GM23338 (cell line): ENCODE measurements around the gene FRY. TPM values are rescaled to one million over a fixed set of nuclear protein-coding genes. Genes with fewer than 3 reads are reported as not detected.

Source experiments
- ATAC-seq: fragments of 200-7000 bp; cut with Tn5 transposase; 3 replicates; pipeline ENCODE4 v1.9.1; 2020
- DNase-seq: peaks from one replicate; pipeline ENCODE4 v3.0.0-alpha.2; 2015; ENCODE audit warnings: low spot score
- H2AFZ ChIP-seq: fragments of 200-600 bp; sonication (generic); 2 replicates; pipeline ENCODE4 v1.8.0; 2016; ENCODE audit warnings: antibody characterized with exemption, mild to moderate bottlenecking, moderate library complexity
- H3F3A ChIP-seq: fragments of 200-600 bp; sonication (generic); replicated peaks from 2 replicates; pipeline ENCODE4 v1.8.0; 2017; ENCODE audit warnings: antibody characterized with exemption, mixed run types, low read depth
- H3K27ac ChIP-seq: fragments of 200-600 bp; sonication (generic); 2 replicates; pipeline ENCODE4 v1.6.1; 2016; ENCODE audit warnings: low read depth
- H3K27me3 ChIP-seq: fragments of 200-600 bp; sonication (generic); 2 replicates; pipeline ENCODE4 v1.8.0; 2016; ENCODE audit warnings: mild to moderate bottlenecking, mixed run types, moderate library complexity; ENCODE audit not compliant: insufficient read depth
- H3K36me3 ChIP-seq: fragments of 200-600 bp; sonication (generic); 2 replicates; pipeline ENCODE4 v1.8.0; 2016; ENCODE audit warnings: mild to moderate bottlenecking; ENCODE audit not compliant: insufficient read depth
- H3K4me1 ChIP-seq: fragments of 200-600 bp; sonication (generic); 2 replicates; pipeline ENCODE4 v1.8.0; 2016; ENCODE audit warnings: mild to moderate bottlenecking, moderate library complexity; ENCODE audit not compliant: insufficient read depth
- H3K4me2 ChIP-seq: fragments of 200-600 bp; sonication (generic); 2 replicates; pipeline ENCODE4 v1.7.1; 2017; ENCODE audit warnings: mixed run types
- H3K4me3 ChIP-seq: fragments of 200-600 bp; sonication (generic); 2 replicates; pipeline ENCODE4 v1.6.1; 2016; ENCODE audit warnings: mixed run types
- H3K79me2 ChIP-seq: fragments of 200-600 bp; sonication (generic); replicated peaks from 2 replicates; pipeline ENCODE4 v1.8.0; 2017; ENCODE audit warnings: mild to moderate bottlenecking; ENCODE audit not compliant: insufficient read depth
- H3K9me2 ChIP-seq: fragments of 200-600 bp; sonication (generic); 2 replicates; pipeline ENCODE4 v1.8.0; 2017; ENCODE audit not compliant: insufficient read depth
- H4K20me1 ChIP-seq: fragments of 200-600 bp; sonication (generic); replicated peaks from 2 replicates; pipeline ENCODE4 v1.8.0; 2017; ENCODE audit warnings: mild to moderate bottlenecking; ENCODE audit not compliant: insufficient read depth
- H3K27ac Mint-ChIP-seq: 2 replicates; pipeline ENCODE4 v1.8.0; 2020; ENCODE audit warnings: inconsistent platforms, mild to moderate bottlenecking, moderate library complexity, mixed read lengths
- H3K27me3 Mint-ChIP-seq: 3 replicates; pipeline ENCODE4 v1.8.0; 2022; ENCODE audit warnings: low read depth, mild to moderate bottlenecking, moderate library complexity, mixed read lengths, inconsistent platforms; ENCODE audit not compliant: insufficient read depth, poor library complexity
- H3K36me3 Mint-ChIP-seq: 3 replicates; pipeline ENCODE4 v1.8.0; 2021; ENCODE audit warnings: low read depth, mild to moderate bottlenecking, inconsistent platforms, moderate library complexity, mixed read lengths
- H3K4me1 Mint-ChIP-seq: 3 replicates; pipeline ENCODE4 v1.8.0; 2020; ENCODE audit warnings: mild to moderate bottlenecking, inconsistent platforms, mixed read lengths
- H3K4me3 Mint-ChIP-seq: 3 replicates; pipeline ENCODE4 v1.8.0; 2021; ENCODE audit warnings: moderate library complexity, mild to moderate bottlenecking, inconsistent platforms, mixed read lengths
- H3K9me3 Mint-ChIP-seq: 3 replicates; pipeline ENCODE4 v1.8.0; 2020; ENCODE audit warnings: moderate library complexity, mild to moderate bottlenecking, inconsistent platforms, mixed read lengths
- CREB1 ChIP-seq: fragments of 250-450 bp; sonication (Bioruptor Pico); IDR thresholded peaks from 2 replicates; pipeline ENCODE4 v1.5.0; 2020; ENCODE audit warnings: low read depth, mild to moderate bottlenecking, moderate library complexity
- CTCF ChIP-seq, 2 experiments: fragments of 200-600 bp in 1 of 2; sonication (generic) in 1 of 2; conservative IDR thresholded peaks; 2 replicates each; pipeline versions ENCODE4 v1.5.1 to v1.6.1; 2016 to 2017; ENCODE audit warnings: antibody characterized with exemption in 2 of 2, low read depth in 2 of 2, mild to moderate bottlenecking in 2 of 2, moderate library complexity in 1 of 2
- EZH2 ChIP-seq: fragments of 200-600 bp; sonication (generic); IDR thresholded peaks from one replicate; pipeline ENCODE4 v1.8.0; 2017; ENCODE audit warnings: antibody characterized with exemption, mild to moderate bottlenecking, low read depth; ENCODE audit not compliant: unreplicated experiment
- EZH2phosphoT487 ChIP-seq: fragments of 200-600 bp; sonication (generic); IDR thresholded peaks from one replicate; pipeline ENCODE4 v1.8.1; 2018; ENCODE audit warnings: antibody characterized with exemption; ENCODE audit not compliant: unreplicated experiment
- JUNB ChIP-seq: IDR thresholded peaks from one replicate; pipeline ENCODE4 v1.6.1; 2016; ENCODE audit warnings: antibody characterized with exemption; ENCODE audit not compliant: unreplicated experiment
- NANOG ChIP-seq: IDR thresholded peaks from 2 replicates; pipeline ENCODE4 v1.6.1; 2016; ENCODE audit warnings: antibody characterized with exemption, borderline replicate concordance
- POLR2AphosphoS5 ChIP-seq: IDR thresholded peaks from 2 replicates; pipeline ENCODE4 v1.6.1; 2016; ENCODE audit warnings: antibody characterized with exemption, low read depth
- REST ChIP-seq: IDR thresholded peaks from one replicate; pipeline ENCODE4 v1.6.1; 2018; ENCODE audit warnings: antibody characterized with exemption; ENCODE audit not compliant: unreplicated experiment
- STAT1 ChIP-seq: IDR thresholded peaks from one replicate; pipeline ENCODE4 v1.6.1; 2016; ENCODE audit warnings: antibody characterized with exemption; ENCODE audit not compliant: unreplicated experiment
- ZNF114 ChIP-seq: fragments of 250-450 bp; sonication (Bioruptor Pico); IDR thresholded peaks from 2 replicates; pipeline ENCODE4 v1.5.0; 2020; ENCODE audit warnings: mild to moderate bottlenecking, moderate library complexity
- ZNF331 ChIP-seq: fragments of 250-450 bp; sonication (Bioruptor Pico); IDR thresholded peaks from 2 replicates; pipeline ENCODE4 v1.5.0; 2020; ENCODE audit warnings: low read depth, mild to moderate bottlenecking, moderate library complexity
- polyA plus RNA-seq: library from polyadenylated mRNA; unstranded; fragments of >200 nt; fragmentation: Nextera tagmentation; extraction: Ambion mirVana; gene quantifications from 2 replicates; pipeline ENCODE4 v1.2.1, GENCODE V29; 2016
- total RNA-seq: library from RNA; depleted of rRNA; stranded (reverse); fragments of >200 nt; shearing (Covaris generic); gene quantifications from 2 replicates; pipeline ENCODE4 v1.2.3, GENCODE V29; 2014
- TF ChIP-seq, protein P1 (sequence below): fragments of 250-450 bp; sonication (Bioruptor Pico); IDR thresholded peaks from 2 replicates; pipeline ENCODE4 v1.5.0; 2020; ENCODE audit warnings: mild to moderate bottlenecking, moderate library complexity
- TF ChIP-seq, protein P2 (sequence below): IDR thresholded peaks from 2 replicates; pipeline ENCODE4 v1.6.1; 2016; ENCODE audit warnings: antibody characterized with exemption

FRY gene
- total and polyA plus RNA-seq, 2 experiments from 2014 or later: 2.4 to 10.1 TPM

- H2AFZ ChIP-seq: no peak overlapping the region
- no peak overlapping the region for H3K4me3 Mint-ChIP-seq
- no peak for ATAC-seq
- peaks cover 7% of the 10 kb centered on the region for H3K27me3 Mint-ChIP-seq
- no peak overlapping the region for H3K27ac ChIP-seq
- no peaks in the 10 kb centered on the region for H4K20me1 ChIP-seq
- no peak overlapping the region for H3K4me2 ChIP-seq
- H3K27ac Mint-ChIP-seq: no peak overlapping the region
- no peak for DNase-seq
- H3K4me1 Mint-ChIP-seq: no peaks in the 10 kb centered on the region
- no peaks in the 10 kb centered on the region; the same call in 1 of the 2 replicates for H3K9me2 ChIP-seq
- no peak overlapping the region for H3K4me3 ChIP-seq
- H3K9me3 Mint-ChIP-seq: peaks cover 17% of the 10 kb centered on the region
- H3K4me1 ChIP-seq: no peaks in the 10 kb centered on the region
- H3F3A ChIP-seq: no peaks in the 10 kb centered on the region
- no peaks in the 10 kb centered on the region for H3K36me3 ChIP-seq
- no peaks in the 10 kb centered on the region for H3K27me3 ChIP-seq
- peaks cover 17% of the 10 kb centered on the region for H3K36me3 Mint-ChIP-seq
- TF ChIP-seq CTCF (conservative IDR thresholded peaks at IDR 0.05; ENCODE audit: low read depth in 2 of 2): no peak
- TF ChIP-seq EZH2phosphoT487: no peak
- TF ChIP-seq EZH2: no peak
- no peak for TF ChIP-seq JUNB
- no peak for TF ChIP-seq POLR2AphosphoS5
- TF ChIP-seq ZNF114 (CRISPR knock-in tag): no peak
- no peak for TF ChIP-seq CREB1 (CRISPR knock-in tag)
- no peak for TF ChIP-seq STAT1
- TF ChIP-seq, protein P1, sequence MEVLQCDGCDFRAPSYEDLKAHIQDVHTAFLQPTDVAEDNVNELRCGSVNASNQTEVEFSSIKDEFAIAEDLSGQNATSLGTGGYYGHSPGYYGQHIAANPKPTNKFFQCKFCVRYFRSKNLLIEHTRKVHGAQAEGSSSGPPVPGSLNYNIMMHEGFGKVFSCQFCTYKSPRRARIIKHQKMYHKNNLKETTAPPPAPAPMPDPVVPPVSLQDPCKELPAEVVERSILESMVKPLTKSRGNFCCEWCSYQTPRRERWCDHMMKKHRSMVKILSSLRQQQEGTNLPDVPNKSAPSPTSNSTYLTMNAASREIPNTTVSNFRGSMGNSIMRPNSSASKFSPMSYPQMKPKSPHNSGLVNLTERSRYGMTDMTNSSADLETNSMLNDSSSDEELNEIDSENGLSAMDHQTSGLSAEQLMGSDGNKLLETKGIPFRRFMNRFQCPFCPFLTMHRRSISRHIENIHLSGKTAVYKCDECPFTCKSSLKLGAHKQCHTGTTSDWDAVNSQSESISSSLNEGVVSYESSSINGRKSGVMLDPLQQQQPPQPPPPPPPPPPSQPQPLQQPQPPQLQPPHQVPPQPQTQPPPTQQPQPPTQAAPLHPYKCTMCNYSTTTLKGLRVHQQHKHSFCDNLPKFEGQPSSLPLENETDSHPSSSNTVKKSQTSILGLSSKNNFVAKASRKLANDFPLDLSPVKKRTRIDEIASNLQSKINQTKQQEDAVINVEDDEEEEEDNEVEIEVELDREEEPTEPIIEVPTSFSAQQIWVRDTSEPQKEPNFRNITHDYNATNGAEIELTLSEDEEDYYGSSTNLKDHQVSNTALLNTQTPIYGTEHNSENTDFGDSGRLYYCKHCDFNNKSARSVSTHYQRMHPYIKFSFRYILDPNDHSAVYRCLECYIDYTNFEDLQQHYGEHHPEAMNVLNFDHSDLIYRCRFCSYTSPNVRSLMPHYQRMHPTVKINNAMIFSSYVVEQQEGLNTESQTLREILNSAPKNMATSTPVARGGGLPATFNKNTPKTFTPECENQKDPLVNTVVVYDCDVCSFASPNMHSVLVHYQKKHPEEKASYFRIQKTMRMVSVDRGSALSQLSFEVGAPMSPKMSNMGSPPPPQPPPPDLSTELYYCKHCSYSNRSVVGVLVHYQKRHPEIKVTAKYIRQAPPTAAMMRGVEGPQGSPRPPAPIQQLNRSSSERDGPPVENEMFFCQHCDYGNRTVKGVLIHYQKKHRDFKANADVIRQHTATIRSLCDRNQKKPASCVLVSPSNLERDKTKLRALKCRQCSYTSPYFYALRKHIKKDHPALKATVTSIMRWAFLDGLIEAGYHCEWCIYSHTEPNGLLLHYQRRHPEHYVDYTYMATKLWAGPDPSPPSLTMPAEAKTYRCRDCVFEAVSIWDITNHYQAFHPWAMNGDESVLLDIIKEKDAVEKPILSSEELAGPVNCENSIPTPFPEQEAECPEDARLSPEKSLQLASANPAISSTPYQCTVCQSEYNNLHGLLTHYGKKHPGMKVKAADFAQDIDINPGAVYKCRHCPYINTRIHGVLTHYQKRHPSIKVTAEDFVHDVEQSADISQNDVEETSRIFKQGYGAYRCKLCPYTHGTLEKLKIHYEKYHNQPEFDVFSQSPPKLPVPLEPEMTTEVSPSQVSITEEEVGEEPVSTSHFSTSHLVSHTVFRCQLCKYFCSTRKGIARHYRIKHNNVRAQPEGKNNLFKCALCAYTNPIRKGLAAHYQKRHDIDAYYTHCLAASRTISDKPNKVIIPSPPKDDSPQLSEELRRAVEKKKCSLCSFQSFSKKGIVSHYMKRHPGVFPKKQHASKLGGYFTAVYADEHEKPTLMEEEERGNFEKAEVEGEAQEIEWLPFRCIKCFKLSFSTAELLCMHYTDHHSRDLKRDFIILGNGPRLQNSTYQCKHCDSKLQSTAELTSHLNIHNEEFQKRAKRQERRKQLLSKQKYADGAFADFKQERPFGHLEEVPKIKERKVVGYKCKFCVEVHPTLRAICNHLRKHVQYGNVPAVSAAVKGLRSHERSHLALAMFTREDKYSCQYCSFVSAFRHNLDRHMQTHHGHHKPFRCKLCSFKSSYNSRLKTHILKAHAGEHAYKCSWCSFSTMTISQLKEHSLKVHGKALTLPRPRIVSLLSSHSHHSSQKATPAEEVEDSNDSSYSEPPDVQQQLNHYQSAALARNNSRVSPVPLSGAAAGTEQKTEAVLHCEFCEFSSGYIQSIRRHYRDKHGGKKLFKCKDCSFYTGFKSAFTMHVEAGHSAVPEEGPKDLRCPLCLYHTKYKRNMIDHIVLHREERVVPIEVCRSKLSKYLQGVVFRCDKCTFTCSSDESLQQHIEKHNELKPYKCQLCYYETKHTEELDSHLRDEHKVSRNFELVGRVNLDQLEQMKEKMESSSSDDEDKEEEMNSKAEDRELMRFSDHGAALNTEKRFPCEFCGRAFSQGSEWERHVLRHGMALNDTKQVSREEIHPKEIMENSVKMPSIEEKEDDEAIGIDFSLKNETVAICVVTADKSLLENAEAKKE (CRISPR knock-in tag): no peak
- no peak for TF ChIP-seq REST
- no peak for TF ChIP-seq NANOG
- no peak for TF ChIP-seq ZNF331
- TF ChIP-seq, protein P2, sequence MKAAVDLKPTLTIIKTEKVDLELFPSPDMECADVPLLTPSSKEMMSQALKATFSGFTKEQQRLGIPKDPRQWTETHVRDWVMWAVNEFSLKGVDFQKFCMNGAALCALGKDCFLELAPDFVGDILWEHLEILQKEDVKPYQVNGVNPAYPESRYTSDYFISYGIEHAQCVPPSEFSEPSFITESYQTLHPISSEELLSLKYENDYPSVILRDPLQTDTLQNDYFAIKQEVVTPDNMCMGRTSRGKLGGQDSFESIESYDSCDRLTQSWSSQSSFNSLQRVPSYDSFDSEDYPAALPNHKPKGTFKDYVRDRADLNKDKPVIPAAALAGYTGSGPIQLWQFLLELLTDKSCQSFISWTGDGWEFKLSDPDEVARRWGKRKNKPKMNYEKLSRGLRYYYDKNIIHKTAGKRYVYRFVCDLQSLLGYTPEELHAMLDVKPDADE: no peak
- no peaks in the 10 kb centered on the region for H3K79me2 ChIP-seq
Measured at GRCh38 chr13:32125221-32125689, 93.7 kb downstream of the FRY start.
